ENCODE results near the gene MOXD1.

DNA sequence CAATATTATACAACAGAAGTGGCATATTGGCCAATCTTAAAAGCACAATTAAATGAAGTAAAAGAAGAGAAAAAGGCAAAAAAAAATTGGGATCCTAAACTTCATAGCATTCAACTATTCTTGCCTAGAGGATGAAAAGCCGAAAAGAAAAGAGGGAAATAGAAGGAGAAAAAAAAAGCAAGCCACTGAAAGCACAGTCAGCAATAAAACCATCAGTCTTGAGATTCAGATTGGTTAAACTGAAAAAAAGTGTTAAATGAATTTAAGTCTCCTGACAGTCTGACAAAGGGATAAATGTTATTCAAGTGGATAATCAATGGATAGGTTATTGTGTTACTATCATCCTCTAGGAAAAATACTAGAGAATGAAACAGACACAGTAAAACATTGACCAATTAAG, 19.9 kb downstream of the MOXD1 start:
- TF ChIP-seq, protein P1, sequence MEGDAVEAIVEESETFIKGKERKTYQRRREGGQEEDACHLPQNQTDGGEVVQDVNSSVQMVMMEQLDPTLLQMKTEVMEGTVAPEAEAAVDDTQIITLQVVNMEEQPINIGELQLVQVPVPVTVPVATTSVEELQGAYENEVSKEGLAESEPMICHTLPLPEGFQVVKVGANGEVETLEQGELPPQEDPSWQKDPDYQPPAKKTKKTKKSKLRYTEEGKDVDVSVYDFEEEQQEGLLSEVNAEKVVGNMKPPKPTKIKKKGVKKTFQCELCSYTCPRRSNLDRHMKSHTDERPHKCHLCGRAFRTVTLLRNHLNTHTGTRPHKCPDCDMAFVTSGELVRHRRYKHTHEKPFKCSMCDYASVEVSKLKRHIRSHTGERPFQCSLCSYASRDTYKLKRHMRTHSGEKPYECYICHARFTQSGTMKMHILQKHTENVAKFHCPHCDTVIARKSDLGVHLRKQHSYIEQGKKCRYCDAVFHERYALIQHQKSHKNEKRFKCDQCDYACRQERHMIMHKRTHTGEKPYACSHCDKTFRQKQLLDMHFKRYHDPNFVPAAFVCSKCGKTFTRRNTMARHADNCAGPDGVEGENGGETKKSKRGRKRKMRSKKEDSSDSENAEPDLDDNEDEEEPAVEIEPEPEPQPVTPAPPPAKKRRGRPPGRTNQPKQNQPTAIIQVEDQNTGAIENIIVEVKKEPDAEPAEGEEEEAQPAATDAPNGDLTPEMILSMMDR (IDR thresholded peaks at IDR 0.05) = no peak
- TF ChIP-seq POLR2A (IDR thresholded peaks at IDR 0.05) = no peak

All from thyroid gland (tissue), 4 donors.